ENCODE data around the gene RNF220.
A peak's percentile ranks its signal among the peaks of the same experiment; 100 is the strongest.

Gene RNF220

GRCh38 chr1:44377925-44378784, 26.9 kb upstream of the RNF220 start:
- H3K27ac ChIP-seq (ENCODE audit: low read depth, low read length) = no peak overlapping the region
- H3K27me3 ChIP-seq (ENCODE audit: control insufficient read depth in 1 of 2, insufficient read depth in 2 of 2, low read length in 2 of 2) = no peaks in the 10 kb centered on the region
- H3K4me1 ChIP-seq (ENCODE audit: insufficient read depth, low read length) = no peaks in the 10 kb centered on the region
- H3K9me3 ChIP-seq (ENCODE audit: low read length) = no peaks in the 10 kb centered on the region
- H3K9ac ChIP-seq (ENCODE audit: low read length) = no peak overlapping the region
- H3K36me3 ChIP-seq (ENCODE audit: insufficient read depth, low read length) = no peaks in the 10 kb centered on the region
- H3K4me3 ChIP-seq (ENCODE audit: low read depth in 1 of 2, low read length in 2 of 2) = no peak overlapping the region

GRCh38 chr1:44380666-44381177, 24.3 kb upstream of the RNF220 start:
- Histone ChIP-seq H3K9me3 (ENCODE audit: low read length) (no peaks in the 10 kb centered on the region), H3K4me3 (ENCODE audit: low read depth in 1 of 2, low read length in 2 of 2) (no peak overlapping the region), H3K36me3 (ENCODE audit: insufficient read depth, low read length) (no peaks in the 10 kb centered on the region), H3K9ac (ENCODE audit: low read length) (no peak overlapping the region), H3K27me3 (ENCODE audit: control insufficient read depth in 1 of 2, insufficient read depth in 2 of 2, low read length in 2 of 2) (no peaks in the 10 kb centered on the region), H3K27ac (ENCODE audit: low read depth, low read length) (no peak overlapping the region), H3K4me1 (ENCODE audit: insufficient read depth, low read length) (no peaks in the 10 kb centered on the region)

GRCh38 chr1:44388551-44388950, 16.5 kb upstream of the RNF220 start:
- Histone ChIP-seq H3K27me3 (ENCODE audit: control insufficient read depth in 1 of 2, insufficient read depth in 2 of 2, low read length in 2 of 2) (peaks cover 0 to 4% of the 10 kb centered on the region in 2 donors), H3K4me3 (ENCODE audit: low read depth in 1 of 2, low read length in 2 of 2) (no peak overlapping the region)

GRCh38 chr1:44389437-44389836, 15.6 kb upstream of the RNF220 start:
- Histone ChIP-seq H3K27ac (ENCODE audit: low read depth, low read length) (no peak overlapping the region), H3K4me3 (ENCODE audit: low read depth in 1 of 2, low read length in 2 of 2) (no peak overlapping the region), H3K9me3 (ENCODE audit: low read length) (no peaks in the 10 kb centered on the region), H3K27me3 (ENCODE audit: control insufficient read depth in 1 of 2, insufficient read depth in 2 of 2, low read length in 2 of 2) (peaks cover 0 to 4% of the 10 kb centered on the region in 2 donors), H3K9ac (ENCODE audit: low read length) (no peak overlapping the region), H3K4me1 (ENCODE audit: insufficient read depth, low read length) (no peaks in the 10 kb centered on the region), H3K36me3 (ENCODE audit: insufficient read depth, low read length) (no peaks in the 10 kb centered on the region)

More at GRCh38 chr1:44388551-44388950, 16.5 kb upstream of the RNF220 start:
- Histone ChIP-seq H3K9me3 (ENCODE audit: low read length) (no peaks in the 10 kb centered on the region), H3K27ac (ENCODE audit: low read depth, low read length) (no peak overlapping the region), H3K9ac (ENCODE audit: low read length) (no peak overlapping the region), H3K36me3 (ENCODE audit: insufficient read depth, low read length) (no peaks in the 10 kb centered on the region), H3K4me1 (ENCODE audit: insufficient read depth, low read length) (no peaks in the 10 kb centered on the region)

- Histone ChIP-seq H3K9ac (ENCODE audit: low read length) (no peak overlapping the region), H3K27me3 (ENCODE audit: control insufficient read depth in 1 of 2, insufficient read depth in 2 of 2, low read length in 2 of 2) (peaks cover 3 to 4% of the 10 kb centered on the region in 2 donors), H3K27ac (ENCODE audit: low read depth, low read length) (no peak overlapping the region), H3K36me3 (ENCODE audit: insufficient read depth, low read length) (no peaks in the 10 kb centered on the region), H3K9me3 (ENCODE audit: low read length) (no peaks in the 10 kb centered on the region), H3K4me1 (ENCODE audit: insufficient read depth, low read length) (no peaks in the 10 kb centered on the region), H3K4me3 (ENCODE audit: low read depth in 1 of 2, low read length in 2 of 2) (no peak overlapping the region)
These were observed 14.8 kb upstream of the RNF220 start for GRCh38 chr1:44390277-44390676.

GRCh38 chr1:44401256-44402228, 3.5 kb upstream of the RNF220 start:
- no peak overlapping the region for H3K27ac ChIP-seq (ENCODE audit: low read depth, low read length)
- no peak overlapping the region for H3K4me3 ChIP-seq (ENCODE audit: low read depth in 1 of 2, low read length in 2 of 2)
- H3K27me3 ChIP-seq (ENCODE audit: control insufficient read depth in 1 of 2, insufficient read depth in 2 of 2, low read length in 2 of 2) = peaks cover 15 to 52% of the 10 kb centered on the region in 2 donors
- H3K9me3 ChIP-seq (ENCODE audit: low read length) = no peaks in the 10 kb centered on the region
- H3K36me3 ChIP-seq (ENCODE audit: insufficient read depth, low read length) = no peaks in the 10 kb centered on the region
- H3K4me1 ChIP-seq (ENCODE audit: insufficient read depth, low read length) = peaks cover 16% of the 10 kb centered on the region
- no peak overlapping the region for H3K9ac ChIP-seq (ENCODE audit: low read length)

- no peak overlapping the region for H3K27ac ChIP-seq (ENCODE audit: low read depth, low read length)
- peaks cover 51 to 96% of the 10 kb centered on the region in 2 donors for H3K27me3 ChIP-seq (ENCODE audit: control insufficient read depth in 1 of 2, insufficient read depth in 2 of 2, low read length in 2 of 2)
- no peak overlapping the region for H3K9ac ChIP-seq (ENCODE audit: low read length)
- no peaks in the 10 kb centered on the region for H3K9me3 ChIP-seq (ENCODE audit: low read length)
- peaks cover 20% of the 10 kb centered on the region for H3K4me1 ChIP-seq (ENCODE audit: insufficient read depth, low read length)
- H3K36me3 ChIP-seq (ENCODE audit: insufficient read depth, low read length) = no peaks in the 10 kb centered on the region
- peak overlapping the region; percentile 17 to 49 for H3K4me3 ChIP-seq (ENCODE audit: low read depth in 1 of 2, low read length in 2 of 2)
These were observed 1.0 kb downstream of the RNF220 start for GRCh38 chr1:44405798-44406736.

- H3K9ac ChIP-seq (ENCODE audit: low read length) = no peak overlapping the region
- no peaks in the 10 kb centered on the region for H3K36me3 ChIP-seq (ENCODE audit: insufficient read depth, low read length)
- H3K4me3 ChIP-seq (ENCODE audit: low read depth in 1 of 2, low read length in 2 of 2) = no peak overlapping the region
- H3K9me3 ChIP-seq (ENCODE audit: low read length) = no peaks in the 10 kb centered on the region
- H3K4me1 ChIP-seq (ENCODE audit: insufficient read depth, low read length) = peaks cover 20% of the 10 kb centered on the region
- H3K27me3 ChIP-seq (ENCODE audit: control insufficient read depth in 1 of 2, insufficient read depth in 2 of 2, low read length in 2 of 2) = peaks cover 57 to 99% of the 10 kb centered on the region in 2 donors
- no peak overlapping the region for H3K27ac ChIP-seq (ENCODE audit: low read depth, low read length)
These were observed 1.8 kb downstream of the RNF220 start for GRCh38 chr1:44406737-44407429.

GRCh38 chr1:44407430-44408211, 2.6 kb downstream of the RNF220 start:
- Histone ChIP-seq H3K36me3 (ENCODE audit: insufficient read depth, low read length) (no peaks in the 10 kb centered on the region), H3K4me1 (ENCODE audit: insufficient read depth, low read length) (peaks cover 20% of the 10 kb centered on the region), H3K9ac (ENCODE audit: low read length) (no peak overlapping the region), H3K9me3 (ENCODE audit: low read length) (no peaks in the 10 kb centered on the region), H3K4me3 (ENCODE audit: low read depth in 1 of 2, low read length in 2 of 2) (no peak overlapping the region), H3K27me3 (ENCODE audit: control insufficient read depth in 1 of 2, insufficient read depth in 2 of 2, low read length in 2 of 2) (peaks cover 64 to 99% of the 10 kb centered on the region in 2 donors), H3K27ac (ENCODE audit: low read depth, low read length) (no peak overlapping the region)

GRCh38 chr1:44408212-44408582, 3.1 kb downstream of the RNF220 start:
- Histone ChIP-seq H3K4me3 (ENCODE audit: low read depth in 1 of 2, low read length in 2 of 2) (no peak overlapping the region), H3K4me1 (ENCODE audit: insufficient read depth, low read length) (peaks cover 20% of the 10 kb centered on the region), H3K27ac (ENCODE audit: low read depth, low read length) (no peak overlapping the region), H3K9ac (ENCODE audit: low read length) (no peak overlapping the region), H3K36me3 (ENCODE audit: insufficient read depth, low read length) (no peaks in the 10 kb centered on the region), H3K9me3 (ENCODE audit: low read length) (no peaks in the 10 kb centered on the region), H3K27me3 (ENCODE audit: control insufficient read depth in 1 of 2, insufficient read depth in 2 of 2, low read length in 2 of 2) (peaks cover 70 to 99% of the 10 kb centered on the region in 2 donors)

Data from muscle layer of colon (tissue), 2 donors.